ENCODE data around the gene LTA. TPM values are rescaled to one million over a fixed set of nuclear protein-coding genes. Genes with fewer than 3 reads are reported as not detected.
"Not testable (repeated sequence)": the region's sequence is repeated elsewhere in the genome, so short reads cannot be mapped to it uniquely, and the experiment has no call there.

The LTA gene
- total RNA-seq, 1 donor from 2014 or later = not detected

DNA sequence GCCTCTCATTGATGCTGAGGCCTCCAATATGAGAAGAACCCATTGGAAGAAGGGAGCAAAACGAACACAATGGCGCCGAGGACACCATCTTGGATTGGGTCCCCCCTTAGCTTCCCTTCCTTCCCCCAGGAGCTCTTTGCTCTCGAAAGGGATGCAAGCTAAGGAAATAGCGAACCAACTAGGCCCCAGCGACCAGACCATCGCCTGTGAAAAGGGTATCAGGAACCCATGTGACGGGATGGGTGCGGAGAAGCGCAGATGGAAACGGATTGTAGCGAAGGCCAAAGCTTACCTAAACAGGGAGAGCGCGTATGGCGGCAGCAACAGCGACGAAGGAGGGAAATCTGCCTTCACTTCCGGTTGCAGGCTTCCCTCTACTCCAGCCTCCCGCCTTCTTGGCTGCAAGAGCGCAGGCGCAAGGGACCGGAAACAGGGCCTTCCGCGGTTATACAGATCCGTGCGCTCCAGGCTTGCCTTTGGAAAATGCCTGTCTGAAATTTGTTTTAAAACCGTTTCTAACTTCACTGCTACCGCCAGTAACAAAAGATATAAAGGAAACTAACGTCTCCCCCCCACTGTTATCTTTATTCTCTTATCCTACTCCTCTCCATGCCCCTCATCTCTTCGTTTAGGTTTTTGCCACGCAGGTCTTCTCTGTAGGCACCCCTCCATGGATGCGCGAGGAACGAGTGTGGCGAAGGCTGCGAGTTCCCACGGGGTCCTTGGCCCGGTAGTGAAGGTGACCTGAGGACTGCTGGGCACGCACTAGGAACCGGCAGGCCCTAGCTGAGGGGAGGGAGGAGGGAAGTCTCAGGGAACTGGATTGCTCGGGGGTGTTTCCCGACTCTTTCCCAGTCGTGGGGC, 30.2 kb upstream of the LTA start, which contains the start of gene DDX39B:
DDX39B (minus strand) TSS at position 346 of the 864 bp plus-strand sequence. CDS start 1,471 bp downstream, outside the sequence.
- peak; percentile 90 for DNase-seq

DNA sequence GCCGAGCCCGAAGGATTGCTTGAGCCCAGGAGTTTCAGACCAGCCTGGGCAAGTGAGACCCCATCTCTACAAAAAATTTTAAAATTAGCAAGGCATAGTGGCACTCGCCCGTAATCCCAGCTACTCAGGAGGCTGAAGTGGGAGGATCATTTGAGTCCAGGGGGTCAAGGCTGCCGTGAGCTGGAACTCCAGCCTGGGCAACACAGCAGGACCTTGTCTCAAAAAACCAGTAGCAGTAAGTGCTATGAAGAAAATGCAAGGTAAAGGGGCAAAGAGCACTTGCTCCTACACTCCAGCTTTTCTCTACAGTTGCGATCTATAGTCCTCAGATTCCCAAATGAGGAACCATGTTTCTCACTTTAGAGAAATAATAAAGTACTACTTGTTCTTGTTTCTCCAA, 28.4 kb upstream of the LTA start:
- DNase-seq = no peak

DNA sequence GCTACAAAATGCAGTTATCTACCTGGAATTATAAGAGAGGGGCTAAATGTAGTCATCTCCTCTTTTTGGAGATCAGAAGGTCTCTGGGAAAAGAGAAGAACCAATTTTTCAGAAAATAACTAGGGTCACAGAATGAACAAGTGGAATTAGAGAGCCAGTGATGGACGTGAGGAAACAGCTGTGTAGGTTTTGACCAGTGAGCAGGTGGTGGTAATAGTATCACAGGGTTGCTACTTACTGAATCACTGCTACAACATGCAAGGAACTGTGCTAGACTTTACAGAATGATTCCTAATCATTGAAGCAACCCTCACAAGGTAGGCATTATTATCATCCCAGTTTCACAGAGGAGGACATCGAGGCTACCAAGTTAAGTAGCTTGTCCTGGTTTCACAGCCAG, 27.4 kb upstream of the LTA start:
- no peak for DNase-seq

DNA sequence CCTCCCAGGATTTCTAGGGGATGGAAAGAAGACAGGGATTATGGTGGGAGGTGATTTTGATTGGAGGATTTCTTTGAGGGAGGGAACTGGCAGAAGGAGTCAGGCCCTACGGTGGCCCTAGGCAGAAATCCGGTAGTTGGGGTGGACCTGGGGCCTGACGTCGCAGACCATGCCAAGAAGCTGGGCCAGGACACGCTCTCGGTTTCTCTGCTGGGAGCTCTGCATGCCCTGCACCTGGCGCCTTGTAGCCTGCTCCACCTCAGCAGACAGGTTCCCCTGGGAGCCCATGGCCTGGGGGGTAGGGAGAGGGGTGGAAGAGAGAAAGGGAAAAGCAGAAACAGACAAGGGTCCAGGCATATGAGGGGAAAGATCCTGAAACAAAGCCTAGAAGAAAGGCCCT, 26.8 kb upstream of the LTA start:
- no peak for DNase-seq

DNA sequence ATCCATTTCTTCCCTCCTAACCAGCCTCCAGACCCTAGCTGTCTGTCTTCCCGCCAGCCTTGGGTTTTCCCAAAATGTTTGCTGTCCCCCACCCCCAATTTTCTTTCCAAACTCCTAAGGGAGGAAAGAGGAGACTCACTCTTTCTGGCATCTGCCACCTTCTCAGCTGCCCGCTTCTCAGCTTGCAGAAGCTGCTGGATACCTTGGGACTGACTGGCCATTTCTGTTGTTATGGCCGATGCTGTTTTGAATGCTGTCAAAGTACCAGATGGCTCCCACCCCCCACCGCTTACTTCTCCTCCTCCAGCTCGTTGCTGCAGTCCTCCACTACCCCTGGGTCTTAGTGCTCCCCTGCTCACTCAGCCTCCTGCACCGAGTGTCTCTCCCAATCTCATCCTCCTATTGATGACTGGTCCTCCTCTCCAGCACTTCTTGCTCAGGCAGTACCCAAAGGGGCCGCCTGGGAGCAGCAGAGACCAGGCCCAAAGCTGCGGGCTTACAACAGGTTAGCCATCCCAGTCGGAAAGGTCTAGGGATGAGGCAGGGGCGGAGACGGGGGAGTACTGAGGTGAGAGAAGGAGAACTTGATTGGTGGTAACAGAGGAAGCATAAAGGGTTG, 25.6 kb upstream of the LTA start, which contains the start of gene ATP6V1G2:
ATP6V1G2 (minus strand) TSS at position 270 of the 619 bp plus-strand sequence; CDS start at position 221, 49 bp downstream.
- DNase-seq = peak; percentile 92

DNA sequence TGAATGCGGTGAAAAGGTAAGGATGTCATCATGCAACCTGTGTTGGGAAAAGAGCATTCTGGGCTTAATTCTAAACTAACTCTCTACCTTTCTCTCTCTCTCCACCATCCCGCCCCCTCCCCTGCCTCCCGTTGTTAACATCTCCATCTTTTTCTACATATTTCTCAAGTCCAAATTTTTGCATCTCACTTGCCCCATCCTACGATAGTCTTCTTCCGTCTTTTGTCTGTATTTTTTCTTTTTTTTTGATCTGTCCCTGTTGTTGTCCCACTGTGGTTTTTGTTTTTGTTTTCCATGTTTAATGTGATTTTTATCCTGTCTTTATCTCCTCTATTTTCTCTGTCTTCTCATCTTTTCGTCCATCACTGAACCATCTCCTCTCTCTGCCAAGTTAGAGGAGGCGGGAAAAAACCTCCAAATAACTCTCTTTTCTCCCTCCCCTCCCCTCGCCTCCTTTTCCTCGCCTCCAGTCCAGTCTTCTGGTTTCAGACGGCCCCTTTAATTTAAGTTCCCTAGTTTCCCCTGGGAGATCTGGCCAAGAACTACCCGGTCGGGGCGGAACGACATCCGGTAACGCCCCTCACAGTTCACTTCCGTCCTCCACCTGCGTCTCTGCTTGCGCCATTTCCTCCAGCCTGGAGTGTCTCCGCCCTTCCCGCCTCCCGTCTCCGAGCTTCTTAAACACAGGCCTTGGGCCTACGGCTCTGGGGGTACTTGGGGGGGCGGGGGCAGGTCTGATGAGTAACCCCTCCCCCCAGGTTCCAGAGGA, 24.9 kb upstream of the LTA start, which contains the start of gene NFKBIL1:
NFKBIL1 (plus strand) TSS at position 651 of the 769 bp plus-strand sequence; CDS start at position 738, 87 bp downstream.
- DNase-seq = peak; percentile 97

DNA sequence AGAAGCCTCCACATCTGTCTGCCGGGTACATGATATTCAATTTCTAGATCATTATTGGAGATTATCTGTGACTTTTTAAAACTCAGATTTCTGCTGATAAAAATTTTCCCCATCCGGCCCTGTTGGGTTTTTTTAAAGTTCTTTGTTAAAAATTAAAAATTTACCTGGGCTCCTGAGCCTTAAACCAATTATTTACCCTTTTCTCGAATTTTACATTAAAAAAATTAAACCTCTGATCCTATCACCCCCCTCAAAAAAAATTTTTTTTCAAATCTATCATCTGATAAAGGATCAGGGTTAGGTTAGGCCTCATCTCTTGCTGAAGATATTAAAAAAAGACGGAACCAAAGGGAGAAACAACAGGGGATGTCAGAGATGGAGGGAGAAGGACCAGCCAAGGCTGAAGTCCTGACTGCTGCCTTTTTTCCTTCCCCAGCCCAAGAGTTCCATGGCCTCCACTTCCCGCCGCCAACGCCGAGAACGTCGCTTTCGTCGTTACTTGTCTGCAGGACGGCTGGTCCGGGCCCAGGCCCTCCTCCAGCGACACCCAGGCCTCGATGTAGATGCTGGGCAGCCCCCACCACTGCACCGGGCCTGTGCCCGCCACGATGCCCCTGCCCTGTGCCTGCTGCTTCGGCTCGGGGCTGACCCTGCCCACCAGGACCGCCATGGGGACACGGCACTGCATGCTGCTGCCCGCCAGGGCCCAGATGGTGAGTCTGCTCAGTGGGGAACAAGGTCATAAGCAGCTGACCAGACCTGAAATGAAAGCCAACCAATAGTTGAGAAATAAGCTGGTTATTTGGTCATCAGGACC, 24.2 kb upstream of the LTA start:
- no peak for DNase-seq

DNA sequence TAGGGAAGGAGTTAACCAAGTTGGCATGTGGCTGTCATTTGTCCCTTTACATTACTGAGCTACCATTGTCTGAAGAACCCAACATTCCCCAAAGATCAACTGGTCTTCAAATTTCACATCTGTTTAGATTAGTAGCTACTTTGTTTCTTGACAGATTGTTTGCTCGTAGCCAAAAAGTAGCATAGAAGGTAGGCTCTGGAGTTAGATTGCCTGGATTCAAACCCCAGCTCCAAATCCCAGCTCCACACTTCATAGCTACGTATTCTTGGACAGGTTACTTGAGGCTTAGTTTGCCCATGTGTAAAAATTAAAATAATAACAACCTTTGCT, 23.6 kb upstream of the LTA start:
- DNase-seq = no peak

DNA sequence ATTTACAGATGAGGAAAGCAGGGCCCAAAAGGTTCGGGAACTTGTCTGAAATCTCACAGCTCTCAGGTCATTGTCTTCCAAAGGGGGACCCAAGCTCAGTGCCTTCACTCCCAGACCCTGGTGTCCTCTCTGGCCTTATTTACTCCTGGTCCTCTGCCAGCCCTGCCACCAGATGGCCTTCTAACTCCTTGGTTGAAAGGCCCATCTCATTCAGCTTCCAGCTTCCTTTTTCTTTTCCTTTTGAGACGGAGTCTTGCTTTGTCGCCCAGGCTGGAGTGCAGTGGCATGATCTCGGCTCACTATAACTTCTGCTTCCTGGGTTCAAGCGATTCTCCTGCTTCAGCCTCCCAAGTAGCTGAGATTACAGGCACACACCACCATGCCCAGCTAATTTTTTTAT, 20.7 kb upstream of the LTA start:
- not testable (repeated sequence) for DNase-seq

DNA sequence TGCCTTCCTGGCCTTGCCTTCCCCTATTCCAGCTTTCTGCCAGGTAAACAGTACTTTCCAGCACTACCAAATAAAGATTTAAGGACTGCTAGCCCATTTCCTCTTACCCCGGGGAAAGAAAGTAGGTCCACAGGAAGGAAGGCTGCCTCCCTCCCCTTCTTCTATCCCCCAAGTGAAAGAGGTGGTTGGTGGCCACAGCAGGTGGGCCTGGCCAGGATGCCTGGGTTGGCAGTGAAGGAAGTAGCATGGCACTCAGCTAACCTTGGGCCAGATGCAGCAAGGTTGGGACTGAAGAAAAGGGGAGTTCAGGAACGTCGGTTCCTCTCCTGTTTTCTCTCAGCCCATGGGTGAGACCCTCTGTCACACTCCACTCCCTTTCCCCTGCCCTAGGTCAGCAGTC, 15.8 kb upstream of the LTA start:
- no peak for DNase-seq

DNA sequence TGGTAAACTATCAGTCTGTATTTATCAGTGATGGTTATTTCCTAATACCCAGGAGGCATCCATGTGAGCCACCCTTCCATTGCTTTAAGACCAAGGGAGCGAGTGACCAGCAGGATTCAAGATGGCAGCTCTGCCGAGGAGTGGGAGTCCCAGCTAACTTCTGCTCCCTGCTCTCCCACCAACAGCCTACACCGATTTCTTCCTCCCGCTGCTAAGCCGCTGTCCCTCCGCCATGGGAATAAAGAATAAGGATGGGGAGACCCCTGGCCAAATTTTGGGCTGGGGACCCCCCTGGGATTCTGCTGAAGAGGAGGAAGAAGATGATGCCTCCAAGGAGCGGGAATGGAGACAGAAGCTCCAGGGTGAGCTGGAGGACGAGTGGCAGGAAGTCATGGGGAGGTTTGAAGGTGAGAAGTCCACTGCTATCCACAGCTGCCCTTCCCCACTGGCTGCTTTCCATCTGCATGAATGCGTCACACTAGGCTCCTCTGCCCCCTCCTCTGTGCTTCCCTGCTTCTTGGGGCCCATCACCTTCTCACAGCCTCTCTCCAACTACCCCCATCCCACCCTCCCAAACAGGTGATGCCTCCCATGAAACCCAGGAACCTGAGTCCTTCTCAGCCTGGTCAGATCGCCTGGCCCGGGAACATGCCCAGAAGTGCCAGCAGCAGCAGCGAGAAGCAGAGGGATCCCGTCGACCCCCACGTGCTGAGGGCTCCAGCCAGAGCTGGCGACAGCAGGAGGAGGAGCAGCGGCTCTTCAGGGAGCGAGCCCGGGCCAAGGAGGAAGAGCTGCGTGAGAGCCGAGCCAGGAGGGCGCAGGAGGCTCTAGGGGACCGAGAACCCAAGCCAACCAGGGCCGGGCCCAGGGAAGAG, 14.4 kb upstream of the LTA start:
- DNase-seq = no peak

DNA sequence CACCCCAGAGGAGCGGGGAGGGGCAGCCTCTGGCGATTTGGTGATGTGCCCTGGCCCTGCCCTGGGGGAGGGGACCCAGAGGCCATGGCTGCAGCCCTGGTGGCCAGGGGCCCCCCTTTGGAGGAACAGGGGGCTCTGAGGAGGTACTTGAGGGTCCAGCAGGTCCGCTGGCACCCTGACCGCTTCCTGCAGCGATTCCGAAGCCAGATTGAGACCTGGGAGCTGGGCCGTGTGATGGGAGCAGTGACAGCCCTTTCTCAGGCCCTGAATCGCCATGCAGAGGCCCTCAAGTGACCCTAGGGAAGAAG, 13.8 kb upstream of the LTA start:
- no peak for DNase-seq

DNA sequence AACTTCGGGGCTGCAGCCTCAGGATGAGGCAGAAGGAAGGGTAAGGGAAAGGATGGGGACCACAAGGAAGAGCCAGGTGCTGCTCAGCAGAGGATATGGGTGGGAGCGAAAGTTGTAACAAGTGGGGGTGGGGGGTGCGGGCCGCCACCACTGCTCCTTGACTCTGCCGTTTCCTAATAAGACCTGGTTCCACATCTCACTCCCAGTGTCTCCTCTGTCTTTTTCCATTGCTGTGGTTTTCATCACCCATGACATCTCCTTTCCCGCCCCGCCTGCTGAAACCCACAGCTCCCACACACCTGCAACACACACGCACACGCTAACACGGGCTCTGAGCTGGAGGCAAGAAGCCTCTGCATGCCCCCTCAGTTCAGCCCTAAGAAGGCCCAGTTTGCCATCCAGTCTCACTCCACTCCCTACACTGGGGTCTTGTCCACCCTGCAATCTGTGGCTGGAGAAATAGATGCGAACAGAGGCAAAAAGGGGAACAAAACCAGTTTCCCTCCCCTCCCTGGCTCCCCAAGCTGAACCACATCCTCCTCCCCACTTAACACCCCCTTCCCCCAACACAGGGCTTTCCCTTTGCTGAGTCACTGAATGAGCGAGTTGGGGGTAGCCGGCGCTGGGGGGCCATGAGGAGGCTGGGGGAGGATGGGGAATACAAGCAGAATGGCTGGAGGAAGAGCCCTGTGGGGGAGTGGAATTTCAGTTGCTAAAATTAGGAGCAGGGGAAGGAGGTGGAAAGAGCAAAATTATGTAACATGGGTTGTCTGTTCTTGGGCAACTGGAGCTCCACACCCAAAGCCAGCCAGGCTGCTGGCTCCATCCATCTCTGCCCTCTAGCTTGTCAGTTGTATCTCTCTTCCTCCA, 13.2 kb upstream of the LTA start:
- peak; percentile 20 for DNase-seq

DNA sequence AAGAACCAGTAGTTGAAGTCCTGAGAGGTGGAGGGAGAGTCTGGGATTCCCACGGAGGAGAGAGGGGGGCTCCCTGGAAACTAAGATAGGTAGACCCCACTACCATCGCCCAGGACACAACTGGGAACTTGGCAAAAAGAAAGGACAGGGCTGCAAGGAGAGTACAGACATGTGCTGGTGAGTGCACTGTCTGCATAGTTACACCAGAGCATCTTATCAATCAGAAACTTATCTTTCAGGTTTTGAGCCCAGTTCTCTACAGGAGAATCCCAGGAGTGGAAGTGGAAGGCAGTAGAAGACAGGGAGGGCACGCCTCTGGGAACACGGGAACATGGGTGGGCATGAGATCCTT, 12.5 kb upstream of the LTA start:
- DNase-seq = no peak

DNA sequence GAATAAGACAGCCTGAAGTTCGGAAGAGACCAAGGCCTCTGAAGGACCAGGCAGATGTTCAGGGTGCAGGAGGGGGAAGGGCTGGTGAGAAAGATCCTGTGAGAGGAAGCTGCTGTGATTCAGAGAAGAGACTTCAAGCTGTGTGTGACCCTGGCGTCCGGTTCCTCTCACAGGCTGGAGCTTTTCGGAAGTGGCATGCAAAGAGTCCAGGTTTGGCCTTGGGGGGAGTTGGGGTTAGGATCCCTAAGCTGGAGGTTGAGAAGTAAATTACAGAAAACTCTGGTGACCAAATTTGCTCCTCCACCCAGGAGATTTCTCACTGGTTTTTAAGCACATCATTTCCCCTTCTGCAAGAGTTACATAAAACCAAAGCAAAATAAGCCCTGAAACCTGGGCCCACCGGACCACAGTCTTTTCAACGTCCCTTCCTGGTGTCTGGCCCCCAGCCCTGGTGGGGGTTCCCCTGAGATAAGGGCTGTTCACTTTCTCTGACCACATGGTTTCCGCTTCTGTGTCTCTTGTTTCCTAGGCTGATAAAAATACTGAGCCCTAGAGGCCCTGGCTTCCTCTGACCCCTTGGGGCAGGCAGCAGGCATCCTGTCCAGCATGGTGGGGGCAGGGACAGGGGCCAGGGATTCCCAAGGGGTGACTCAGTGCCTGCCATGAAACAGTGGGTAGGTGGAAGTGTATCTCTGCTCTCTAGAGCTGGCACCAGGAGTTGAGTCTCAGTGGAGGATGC, 12.0 kb upstream of the LTA start:
- DNase-seq = no peak

DNA sequence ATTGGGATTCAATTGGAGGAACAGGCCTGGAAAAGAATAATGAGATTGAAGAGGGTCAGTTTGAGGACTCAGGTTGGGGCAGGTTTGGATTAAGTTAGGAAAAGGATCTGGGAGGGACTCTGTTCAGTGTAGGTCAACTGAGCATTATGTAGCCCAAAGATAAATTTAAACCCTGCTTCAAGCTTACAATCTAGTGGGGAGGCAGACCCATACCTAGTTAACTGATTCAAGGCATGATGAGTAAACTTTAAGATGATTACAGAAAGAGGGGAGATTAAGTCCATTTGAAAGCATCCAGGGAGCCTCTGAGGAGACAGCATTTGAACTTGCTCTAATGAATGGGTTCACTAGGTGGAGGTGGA, 11.4 kb upstream of the LTA start:
- DNase-seq = no peak

DNA sequence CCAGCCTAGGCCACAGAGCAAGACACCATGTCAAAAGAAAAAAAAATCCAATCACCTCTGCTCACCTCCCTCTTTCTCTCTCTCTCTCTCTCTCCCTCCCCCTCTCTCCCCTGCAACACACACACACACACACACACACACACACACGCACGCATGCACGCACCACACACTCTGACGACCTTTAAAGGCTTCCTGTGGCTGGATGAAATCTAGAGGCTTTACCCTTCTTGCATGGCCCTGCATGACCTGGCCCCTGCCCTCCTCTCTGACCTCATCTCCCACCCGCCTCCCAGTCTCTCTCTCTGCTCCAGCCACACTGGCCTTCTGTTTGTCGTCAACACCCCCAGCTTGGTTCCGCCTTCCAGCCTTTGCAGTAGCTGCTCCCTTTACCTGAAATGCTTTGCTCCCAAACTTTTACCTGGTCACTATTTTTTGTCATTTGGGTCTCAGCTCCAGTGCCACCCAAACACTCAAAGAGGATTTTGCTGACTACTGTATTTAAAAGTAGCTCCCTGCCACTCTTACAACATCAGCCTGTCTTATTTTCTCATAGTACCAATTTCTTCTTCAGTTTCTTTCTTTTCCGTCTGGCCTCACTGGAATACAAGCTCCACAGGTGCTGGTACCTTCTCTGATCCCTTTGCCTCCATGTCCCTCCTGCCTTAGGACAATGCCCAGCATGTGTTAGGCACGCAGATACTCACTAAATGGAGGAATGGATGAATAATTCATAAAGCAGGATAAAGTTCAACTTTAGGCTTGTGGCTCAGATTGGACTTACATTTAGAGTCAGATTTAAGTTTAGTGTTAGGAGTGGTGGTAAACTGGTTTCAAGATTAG, 4.3 kb upstream of the LTA start:
- no peak for DNase-seq

DNA sequence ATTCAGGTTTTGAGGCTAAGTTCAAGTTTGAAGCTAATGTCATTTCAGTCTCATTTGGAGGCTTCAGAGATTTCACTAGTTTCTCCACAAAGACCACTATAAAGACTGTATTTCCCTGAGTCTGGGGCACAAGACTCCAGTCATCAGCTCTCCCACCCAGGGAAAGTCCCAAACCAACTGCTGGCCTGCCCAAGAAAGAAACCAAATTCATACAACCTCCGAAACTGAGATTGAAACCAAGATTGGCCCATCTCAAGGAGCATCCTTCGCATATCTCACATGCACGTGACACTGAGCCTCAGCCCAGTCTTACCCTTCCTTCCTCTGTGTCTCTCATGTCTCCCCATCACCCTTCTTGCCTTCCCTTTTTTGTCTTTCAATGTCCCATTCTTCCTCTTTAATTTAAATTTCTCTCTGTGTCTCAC, 3.5 kb upstream of the LTA start:
- DNase-seq = no peak
